HG02943 (cell line): ENCODE data around the gene KCNT1.
"Not testable (repeated sequence)": the region's sequence is repeated elsewhere in the genome, so short reads cannot be mapped to it uniquely, and the experiment has no call there.

Experiments used
- ATAC-seq: cut with Tn5 transposase; IDR thresholded peaks from one replicate; pipeline ENCODE4 v1.9.1; 2021; ENCODE audit warnings: mild to moderate bottlenecking, low read depth, moderate library complexity; ENCODE audit not compliant: unreplicated experiment

KCNT1 gene

DNA sequence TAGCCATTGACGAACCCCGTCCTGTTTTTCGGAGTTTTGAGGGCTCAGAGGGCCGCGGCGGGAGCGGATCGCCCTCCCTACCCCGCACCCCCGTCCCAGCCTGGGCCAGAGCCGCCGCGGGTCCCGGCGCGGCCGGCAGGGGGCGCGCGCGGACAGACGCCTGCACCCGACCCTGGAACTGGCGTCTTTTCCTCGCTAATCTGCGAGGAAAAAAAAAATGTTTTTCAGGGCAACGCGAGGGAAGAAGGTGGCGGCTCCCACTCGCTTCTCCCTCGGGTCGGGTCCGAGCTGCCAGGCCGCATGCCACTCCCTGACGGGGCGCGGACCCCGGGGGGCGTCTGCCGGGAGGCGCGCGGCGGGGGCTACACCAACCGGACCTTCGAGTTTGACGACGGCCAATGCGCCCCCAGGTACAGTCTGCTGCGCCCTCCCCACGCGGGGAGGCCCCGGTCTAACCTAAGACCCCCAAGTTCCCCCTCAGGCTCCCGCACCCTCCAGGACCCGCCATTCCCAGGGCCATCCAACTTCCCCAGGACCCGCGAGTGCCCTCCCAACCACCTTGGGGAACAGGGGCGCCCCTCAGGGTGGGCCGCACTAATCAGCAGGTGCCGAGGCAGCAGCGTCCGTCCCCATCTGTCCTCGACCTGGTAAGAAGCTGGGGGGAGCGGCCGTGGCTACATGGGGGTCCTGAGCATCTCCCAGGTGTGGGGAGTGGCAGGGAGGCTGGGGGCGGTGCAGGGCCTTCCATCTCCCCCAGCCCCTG is at the start of gene KCNT1:
TSS of gene KCNT1 (plus strand) at position 227 of the 763 bp plus-strand sequence. CDS start at position 301, 74 bp downstream.
- ATAC-seq: no peak

DNA sequence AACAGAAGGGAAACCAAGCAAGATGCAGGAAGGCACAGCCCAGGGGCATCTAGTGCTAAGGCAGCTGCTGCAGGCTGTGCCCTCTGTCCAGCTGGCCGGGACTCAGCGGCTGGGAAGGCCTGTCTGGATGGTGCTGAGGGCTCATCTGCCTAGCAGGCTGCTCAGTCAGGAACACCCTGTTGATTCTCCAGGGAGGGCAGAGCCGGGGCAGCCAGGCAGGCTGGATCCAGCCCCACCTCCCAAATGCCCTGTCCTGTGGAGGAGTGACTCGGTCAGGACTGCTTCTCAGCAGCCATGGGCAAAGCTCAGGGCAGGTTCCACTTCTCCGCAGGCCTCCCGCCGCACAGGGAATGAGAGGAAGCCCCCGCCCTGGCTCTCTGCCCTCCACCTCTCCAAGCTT is 46.7 kb upstream of the KCNT1 start:
- no peak for ATAC-seq

DNA sequence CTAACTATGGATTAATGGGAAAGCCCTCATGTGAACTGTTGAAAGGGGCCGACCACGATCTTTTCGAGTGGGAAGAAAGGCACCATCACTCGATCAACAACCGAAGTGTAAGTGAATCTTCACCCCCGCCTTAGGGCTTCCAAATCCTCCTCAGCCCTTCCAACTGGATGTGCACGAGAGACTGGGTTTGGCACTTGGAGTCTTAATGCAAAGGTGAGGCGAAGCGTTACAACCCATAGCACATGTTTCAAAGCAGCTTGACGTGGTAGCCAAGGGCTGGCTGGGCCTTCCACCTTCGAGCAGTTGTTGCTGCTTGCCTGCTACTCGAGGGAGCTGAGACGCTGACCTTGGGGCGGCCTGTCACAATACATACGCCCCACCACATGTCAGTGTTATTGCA is 44.6 kb upstream of the KCNT1 start:
- ATAC-seq: no peak

DNA sequence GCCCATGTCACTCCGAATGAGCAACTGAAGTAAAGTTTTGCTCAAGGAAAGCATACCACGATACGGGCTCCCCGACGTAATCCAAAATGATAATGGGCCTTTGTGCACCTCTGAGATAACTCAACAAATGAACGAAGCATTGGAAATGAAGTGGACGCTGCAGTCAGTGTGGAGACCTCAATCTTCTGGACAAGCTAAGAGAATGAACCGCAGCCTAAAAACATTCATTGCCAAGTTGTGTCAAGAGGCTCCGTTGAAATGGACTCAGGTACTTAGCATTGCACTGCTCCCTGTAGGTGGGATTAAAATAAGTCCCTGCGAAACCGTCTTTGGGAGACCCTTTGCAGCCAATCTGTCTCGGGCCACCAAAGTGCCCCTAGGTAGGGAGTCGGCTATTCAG is 42.7 kb upstream of the KCNT1 start:
- no peak for ATAC-seq

DNA sequence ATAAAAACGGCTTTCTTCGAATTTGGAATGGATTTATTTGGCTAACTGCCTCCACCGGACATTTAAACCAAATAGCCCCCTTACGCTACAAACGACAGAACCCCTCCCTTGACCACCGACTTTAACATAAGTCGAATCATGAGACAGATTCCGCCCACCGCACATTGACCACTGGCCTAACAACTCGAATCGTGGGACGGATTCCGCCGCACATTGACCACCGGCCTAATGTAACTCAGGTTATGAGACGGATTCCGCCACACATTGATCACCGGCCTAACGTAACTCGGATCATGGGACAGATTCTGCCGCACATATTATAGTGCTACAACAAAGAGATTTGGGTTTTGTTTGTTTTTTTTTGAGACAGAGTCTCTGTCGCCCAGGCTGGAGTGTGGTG is 41.6 kb upstream of the KCNT1 start:
- ATAC-seq: no peak

DNA sequence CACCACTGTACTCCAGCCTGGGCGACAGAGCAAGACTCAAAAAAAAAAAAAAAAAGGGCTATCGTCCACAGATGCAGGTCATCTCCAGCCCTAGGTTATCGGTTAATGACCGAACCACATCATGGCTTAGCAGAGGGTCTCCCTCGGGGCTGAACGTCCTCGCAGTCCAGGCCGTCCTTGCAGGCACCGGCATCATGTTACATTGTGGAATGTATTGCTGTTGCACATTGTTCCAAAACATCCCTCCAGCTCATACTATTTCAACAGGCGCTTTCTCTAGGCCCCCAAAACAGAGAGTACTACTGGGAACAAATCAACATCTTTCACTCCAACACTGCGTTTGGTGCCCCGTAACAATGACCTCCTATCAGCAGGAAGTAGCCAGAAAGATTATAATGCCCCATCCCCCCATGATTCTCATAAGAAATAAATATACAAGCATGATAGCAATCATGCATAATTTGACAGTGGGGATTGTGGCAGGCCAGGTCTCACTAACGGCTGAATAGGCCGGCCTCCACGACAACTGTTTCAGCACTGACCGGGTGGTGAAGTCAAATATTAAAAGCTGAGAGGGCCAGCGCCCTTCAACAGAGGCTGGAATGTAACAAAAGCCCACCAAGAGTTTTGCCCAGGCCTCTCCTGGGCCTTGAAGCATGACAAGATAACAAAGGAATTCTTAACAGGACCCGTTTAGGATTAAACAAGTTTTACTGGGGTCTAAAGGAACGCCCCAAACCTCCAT is 40.0 kb upstream of the KCNT1 start:
- ATAC-seq: no peak

DNA sequence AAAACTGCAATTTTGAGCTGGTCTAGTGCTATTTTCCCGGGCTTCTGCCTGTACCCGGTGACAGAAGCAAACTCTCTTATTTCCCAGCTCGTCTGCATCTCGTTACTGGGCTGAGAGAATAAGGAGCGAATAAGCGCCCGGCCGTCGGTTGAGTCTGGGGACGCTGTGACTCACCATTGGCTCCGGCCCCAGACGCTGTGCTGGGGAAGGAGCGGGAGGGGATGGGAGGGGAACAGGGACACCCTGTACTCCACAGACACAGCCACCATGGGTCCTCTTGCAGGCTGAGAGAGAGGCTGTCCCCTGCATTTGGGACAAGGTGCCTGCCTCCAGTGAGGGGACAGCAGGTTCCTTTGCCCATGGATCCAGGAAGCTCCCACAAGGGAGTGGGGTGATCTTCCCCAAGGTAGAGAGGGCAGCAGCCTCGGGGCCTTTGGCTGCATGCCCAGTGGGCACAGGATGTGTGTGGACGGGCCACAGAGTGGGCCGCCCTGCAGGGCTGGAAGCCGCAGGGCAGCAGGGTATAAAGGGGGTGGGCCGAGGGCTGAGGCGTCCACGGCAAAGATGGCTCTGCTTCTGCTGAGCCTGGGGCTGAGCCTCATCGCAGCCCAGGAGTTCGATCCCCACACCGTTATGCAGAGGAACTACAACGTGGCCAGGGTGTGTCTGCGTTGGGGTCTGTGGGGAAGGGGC is 39.1 kb upstream of the KCNT1 start, which contains the start of gene LCN9:
TSS of gene LCN9 (plus strand) at position 552 of the 693 bp plus-strand sequence. CDS start at position 565, 13 bp downstream.
- no peak for ATAC-seq

DNA sequence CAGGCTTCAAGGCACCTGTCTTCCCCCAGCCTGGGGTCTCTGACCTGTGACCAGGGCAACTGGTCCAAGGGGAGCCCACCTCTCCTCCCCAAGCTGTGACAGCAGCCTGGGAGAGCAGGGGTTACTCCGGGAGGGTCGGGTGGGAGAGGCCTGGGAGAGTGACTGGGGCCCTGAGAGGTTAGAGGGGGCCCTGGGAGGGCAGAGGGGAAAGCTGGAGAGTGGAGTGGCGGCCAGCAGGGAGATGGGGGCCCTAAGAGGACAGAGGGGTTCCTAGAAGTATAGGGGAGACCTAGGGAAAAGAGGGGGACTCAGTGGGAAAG is 38.6 kb upstream of the KCNT1 start:
- no peak for ATAC-seq

DNA sequence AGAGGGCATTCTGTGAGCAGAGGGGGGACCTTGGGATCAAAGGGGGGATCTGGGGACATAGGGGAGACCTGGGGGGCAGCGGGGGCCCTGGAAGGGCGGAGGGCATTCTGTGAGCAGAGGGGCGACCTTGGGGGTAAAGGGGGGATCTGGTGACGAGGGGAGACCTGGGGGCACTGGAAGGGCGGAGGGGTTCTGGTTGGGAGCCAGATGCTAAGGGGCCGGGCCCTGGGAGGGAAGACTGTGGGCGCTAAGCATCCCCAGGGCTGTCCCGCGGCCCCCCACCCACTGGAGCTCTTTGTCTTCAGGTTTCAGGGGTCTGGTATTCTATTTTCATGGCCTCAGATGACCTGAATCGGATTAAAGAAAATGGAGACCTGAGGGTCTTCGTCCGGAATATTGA is 38.1 kb upstream of the KCNT1 start:
- ATAC-seq: no peak

DNA sequence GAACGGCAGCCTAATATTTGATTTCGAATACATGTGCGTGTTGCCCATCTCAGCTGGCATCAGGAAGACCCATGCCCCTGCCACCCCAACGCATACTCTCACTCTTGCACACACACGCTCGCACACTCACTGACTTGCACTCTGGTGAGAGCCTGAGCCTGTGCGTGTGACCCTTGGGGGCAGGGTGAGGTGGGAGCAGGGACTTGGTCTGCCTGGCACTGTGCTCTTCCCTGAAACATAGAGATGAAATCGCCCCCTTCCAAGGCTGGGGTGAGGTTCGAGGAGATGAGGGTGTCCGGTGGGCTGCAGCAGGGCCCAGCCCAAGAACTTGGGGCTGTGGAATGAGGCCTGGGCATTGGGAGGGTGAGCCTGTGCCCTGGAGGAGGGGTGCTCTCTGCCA is 37.7 kb upstream of the KCNT1 start:
- ATAC-seq: no peak

DNA sequence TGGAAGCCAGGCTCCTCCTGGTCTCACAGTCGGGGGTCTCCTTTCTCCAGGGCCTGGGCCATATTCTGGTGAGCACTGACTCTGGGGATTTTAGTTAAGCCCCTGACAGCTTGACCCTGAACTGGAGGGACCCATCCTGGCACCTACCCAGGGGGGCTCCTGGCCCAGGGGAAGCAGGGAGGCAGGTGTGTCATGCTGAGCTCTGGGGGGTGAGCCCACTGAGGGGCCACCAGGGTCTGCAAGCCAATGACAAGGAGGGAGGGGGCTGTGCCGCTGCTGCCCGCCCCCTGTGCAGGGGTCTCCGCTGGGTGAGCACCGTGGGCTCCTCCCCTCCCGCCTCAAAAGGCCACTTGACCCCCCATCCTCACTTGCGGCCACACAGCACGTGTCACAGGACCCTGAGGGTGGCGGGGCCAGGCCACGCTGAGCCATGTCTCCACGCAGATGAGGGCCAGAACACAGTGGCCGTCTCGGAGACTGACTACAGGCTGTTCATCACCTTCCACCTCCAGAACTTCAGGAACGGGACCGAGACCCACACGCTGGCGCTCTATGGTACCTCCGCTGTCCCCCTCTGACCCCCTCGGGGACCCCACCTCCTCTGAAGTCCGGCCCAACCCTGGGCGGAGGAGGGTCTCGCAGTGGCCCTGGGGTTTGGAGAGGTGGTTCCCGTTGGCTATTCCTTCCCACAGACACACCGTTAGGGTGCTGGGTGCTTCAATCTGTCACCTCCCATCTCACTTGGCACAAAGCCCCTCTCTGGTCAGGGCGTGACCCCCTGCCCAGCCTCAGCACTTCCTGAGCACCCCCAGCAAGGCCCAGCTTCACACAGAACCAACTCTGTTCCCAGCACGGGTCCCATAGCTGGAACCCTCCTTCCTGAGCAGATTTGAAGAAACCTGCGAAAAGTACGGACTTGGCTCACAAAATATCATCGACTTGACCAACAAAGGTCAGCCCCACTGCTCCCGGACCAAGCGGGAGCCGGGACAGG is 36.9 kb upstream of the KCNT1 start:
- ATAC-seq: no peak

DNA sequence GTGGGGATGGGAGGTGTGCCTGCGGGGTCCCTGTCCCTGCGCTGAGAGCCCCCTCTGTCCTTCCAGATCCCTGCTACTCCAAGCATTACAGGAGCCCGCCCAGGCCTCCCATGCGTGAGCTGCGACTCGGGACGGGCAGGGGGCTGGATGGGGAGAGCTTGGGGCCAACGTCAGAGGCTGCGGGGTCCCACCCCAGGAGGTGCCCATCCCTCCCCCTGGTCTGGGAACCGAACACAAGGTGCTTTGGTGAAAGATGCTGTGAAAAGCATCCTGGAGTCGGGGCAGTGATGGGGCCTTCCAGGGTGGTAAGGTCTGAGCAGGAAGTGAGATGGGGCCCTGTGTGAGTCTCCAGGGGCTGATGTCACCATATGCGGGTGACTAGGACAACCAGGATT is 36.2 kb upstream of the KCNT1 start:
- no peak for ATAC-seq

DNA sequence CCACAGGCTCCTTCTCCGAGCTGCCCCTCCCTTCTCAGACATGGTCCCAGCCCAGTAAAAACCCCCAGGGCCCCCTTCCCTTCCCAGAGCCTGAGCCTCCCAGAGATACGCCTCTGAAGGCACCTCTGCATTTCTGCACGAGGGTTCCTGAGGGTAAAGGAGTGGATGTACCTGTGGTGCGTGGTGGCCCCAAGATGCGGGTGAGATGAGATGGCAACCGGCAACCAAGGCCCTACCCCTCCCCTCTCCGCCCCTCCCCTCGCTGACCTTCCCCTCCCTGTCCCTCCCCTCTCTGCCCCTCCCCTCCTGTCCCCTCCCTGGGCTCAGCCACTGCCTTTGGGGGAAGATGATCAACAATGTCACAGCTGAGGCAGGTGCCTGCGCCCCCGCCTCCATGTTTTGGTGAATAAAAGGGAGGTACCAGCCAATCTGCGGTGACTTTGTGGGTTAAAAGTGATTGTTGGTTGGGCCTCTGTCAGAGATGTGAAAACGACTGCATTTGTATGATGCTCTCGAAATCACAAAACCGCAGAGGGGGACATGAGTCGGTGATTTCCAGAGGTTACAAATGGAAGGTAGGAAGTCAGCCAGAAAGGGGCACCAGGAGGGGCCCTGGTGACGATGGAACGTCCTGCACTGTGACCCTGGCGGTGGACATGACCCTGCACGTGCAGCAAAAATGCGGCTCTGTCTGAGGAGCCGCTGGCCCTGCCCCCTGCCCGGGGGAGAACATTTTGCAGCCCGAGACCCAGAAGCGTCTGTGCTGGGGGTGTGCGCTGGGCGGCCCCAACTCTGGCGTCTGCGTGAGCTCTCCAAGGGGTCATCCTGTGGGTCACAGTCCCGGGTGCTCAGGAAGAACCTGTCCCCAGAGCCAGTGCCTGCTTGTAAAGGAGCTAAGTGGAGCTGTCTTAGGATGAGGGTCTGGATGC is 35.2 kb upstream of the KCNT1 start:
- ATAC-seq: no peak

DNA sequence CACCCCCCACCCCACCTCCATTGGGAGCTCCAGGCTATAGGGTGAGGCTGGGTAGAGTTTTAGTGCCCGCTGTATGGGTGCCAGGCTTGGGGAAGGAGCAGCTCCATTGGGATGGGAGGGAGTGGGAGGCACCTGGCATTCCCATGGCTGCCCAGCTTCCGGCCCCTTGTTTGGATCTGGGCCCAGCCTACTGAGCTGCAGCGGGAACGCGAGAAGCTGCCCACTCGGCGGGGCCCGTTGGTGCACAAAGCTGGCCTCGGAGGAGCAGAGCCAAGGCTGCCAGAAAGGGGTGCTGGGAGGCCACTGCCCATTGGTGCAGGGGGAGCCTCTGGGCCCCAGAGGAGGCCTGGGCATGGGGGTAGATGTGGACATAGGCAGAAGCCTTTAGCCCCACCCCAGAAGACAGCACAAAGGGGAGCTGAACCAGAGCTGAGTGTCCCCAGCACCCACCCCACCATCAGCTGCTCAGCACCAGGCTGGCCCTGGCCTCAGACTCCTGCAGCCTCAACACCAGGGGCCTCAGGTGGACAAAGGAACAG is 34.5 kb upstream of the KCNT1 start:
- no peak for ATAC-seq

DNA sequence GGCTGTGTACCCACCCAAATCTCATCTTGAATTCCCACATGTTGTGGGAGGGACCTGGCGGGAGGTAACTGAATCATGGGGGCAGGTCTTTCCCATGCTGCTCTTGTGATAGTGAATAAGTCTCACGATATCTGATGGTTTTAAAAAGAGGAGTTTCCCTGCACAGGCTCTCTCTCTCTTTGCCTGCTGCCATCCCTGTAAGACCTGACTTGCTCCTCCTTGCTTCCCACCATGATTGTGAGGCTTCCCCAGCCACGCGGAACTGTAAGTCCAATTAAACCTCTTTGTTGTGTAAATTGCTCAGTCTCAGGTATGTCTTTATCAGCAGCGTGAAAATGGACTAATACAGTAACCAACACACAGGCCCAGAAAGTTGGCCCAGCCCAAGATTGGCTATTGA is 33.0 kb upstream of the KCNT1 start:
- ATAC-seq: not testable (repeated sequence)

DNA sequence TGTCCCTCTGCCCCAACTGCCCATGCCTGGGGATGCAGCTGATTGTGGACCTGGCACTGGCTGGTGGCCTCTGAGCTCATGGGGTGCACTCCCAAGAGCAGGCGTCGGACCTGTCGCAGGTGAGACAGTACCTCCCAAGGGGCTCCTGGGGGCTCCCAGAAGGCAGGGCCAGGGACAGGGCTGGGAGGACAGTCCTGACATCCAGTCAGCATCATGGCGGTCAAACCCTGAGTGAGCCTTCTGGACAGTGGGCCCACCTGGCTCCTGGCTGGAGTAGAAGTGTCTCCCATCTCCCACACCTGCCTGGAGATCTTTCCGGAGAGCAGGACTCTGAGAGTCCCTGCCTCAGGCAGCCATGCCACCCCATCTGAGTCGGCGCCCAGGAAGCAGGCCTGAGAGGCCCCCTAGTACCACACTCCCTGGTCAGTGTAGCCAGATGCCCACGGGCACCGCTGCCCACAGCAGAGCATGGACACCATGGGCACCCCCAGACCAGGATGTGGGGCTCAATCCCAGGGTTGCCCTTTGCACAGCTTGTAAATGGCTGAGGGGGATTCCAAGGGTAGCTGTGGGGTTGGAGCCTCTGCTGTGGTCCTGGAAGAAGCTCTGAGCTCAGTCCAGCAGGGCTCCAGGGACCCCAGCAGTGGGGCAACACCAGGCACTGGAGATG is 32.2 kb upstream of the KCNT1 start:
- no peak for ATAC-seq

DNA sequence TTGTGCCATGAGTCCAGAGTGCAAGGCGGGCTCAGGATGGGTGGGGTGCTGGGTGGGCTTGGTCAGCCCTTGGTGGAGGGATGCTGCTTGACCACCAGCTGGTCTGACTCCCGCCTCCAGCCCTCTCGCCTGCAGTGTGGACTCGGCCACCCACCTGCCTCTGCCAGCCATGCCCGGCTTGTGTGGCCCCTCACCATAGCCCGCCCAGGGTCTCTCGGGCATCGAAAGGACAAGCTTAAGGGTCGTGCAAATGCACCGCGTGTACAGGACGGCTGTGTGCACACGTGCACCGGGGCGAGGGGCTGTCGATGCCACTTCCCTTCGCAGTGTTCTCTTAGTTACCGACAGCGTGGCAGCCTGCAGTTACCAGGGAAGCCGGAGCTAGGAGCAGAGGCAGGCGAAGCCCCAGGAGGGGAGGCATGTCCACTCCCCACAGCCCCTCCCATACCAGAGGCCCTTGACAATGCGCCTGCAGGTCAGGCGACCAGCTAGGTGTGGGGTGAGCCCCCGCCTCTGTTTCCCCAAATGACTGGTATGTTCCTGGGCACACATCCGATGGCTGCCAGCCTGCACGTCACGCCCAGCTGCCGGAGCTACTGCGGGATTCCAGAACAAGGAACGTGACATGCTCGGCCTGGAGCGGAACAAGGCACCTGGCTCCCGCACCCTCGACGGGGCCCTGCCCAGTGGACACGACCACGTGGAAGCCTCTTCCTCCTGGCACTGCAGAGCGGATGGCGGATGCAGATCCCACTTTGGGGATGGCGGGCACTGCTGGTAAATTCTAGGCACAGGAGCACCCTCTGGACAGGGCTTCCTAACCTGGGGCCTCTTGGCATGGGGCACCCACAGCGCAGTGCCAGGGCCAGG is 31.0 kb upstream of the KCNT1 start:
- ATAC-seq: no peak
